CD4-positive, alpha-beta T cell treated with Interferon alpha-2 for 1 hour (primary cell): ENCODE measurements around the gene PHACTR1.

Experiments used
- DNase-seq, 2 donors: peaks; one replicate each; pipeline ENCODE4 v3.0.0-alpha.2; 2020 to 2022

The PHACTR1 gene

GRCh38 chr6:13332349-13332706, 615.8 kb downstream of the PHACTR1 start:
- no peak for DNase-seq

GRCh38 chr6:13334953-13335352, 618.4 kb downstream of the PHACTR1 start:
- no peak for DNase-seq

GRCh38 chr6:13336553-13336952, 620.0 kb downstream of the PHACTR1 start:
- peak; percentile 56 to 71 for DNase-seq

GRCh38 chr6:13338038-13338437, 621.5 kb downstream of the PHACTR1 start:
- peak in 1 of 2 donors; percentile 29 for DNase-seq
